ENCODE measurements around the gene BRINP2.

Gene BRINP2

DNA sequence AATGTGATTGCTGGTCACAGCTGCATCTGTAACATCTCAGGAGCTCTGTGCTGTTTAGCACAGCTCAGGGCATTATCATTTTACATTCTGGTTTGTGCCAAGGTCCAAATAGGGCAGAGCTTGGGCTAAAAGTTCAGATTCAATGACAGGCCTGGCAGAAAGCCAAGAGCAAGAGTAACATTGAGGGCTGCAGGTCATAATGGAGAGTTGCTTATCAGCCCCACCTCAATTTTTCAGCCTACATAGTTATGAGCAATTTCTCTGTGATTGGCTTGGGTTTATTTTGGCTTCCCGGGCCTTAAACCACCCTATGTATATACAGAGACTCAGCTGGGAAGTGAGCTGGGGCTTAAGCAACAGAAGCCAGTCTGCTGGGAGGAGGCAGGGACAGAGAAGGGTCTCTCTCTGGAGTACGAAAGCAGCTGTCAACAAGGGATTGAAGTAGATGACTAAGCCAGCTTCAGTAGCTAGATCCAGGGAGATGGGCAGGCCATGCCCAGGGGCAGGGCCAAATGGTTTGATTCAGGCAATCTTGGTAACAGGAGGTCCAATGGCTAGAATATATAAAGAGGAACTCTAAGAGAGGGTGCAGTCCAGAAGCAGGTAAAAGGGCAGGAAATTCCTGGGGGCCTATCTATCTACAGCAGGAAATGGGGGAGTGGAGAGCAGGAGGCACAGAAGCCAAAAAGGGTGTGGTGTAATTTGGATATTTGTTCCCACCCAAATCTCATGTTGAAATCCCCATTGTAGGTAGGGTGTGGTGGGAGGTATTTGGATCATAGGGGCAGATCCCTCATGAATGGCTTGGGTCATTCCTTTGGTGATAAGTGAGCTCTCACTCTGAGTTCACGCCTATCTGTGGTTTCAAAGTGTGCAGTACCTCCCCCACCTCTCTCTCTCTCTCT lies 49.0 kb downstream of the BRINP2 start:
- no peak for DNase-seq (ENCODE audit: low spot score)

DNA sequence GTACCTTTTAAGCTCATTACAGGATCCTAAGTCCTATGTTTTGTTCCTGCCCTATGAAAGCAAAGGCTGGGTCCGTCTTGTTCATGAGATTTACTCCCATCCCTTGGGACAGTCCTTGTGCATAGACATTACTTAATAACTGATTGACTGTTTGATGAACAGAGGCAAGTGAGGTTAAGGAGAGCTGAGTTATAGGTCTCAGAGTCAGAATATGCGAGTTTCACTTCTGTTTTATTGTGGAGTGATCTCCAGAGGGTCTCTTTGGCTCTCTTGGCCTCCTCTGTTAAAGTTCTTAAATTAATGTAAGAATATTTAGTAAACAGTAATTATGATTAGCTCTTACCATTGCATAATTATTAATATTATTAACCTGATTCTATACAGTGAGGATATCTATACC lies 52.6 kb downstream of the BRINP2 start:
- DNase-seq (ENCODE audit: low spot score) = peak; percentile 4

GRCh38 chr1:177227978-177228692 lies 57.4 kb downstream of the BRINP2 start:
- no peak for DNase-seq (ENCODE audit: low spot score)

DNA sequence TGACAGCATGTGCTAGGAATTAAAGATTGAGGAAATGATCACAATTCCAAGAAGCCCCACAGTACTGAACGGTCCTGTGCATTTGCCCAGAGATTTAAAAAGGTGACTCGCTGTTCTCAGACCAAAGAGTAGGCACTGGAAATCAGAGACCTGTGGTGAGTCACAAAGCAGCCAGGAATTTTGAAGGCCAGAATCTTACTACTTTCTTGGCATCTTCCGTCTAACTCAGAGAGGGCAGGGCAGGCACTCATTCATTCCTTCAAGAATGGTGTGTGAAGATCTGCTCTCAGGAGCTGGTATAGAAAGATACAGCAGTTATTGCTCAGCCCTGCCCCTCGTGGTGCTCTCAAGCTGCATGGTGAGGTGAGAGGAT lies 57.9 kb downstream of the BRINP2 start:
- DNase-seq (ENCODE audit: low spot score) = no peak

DNA sequence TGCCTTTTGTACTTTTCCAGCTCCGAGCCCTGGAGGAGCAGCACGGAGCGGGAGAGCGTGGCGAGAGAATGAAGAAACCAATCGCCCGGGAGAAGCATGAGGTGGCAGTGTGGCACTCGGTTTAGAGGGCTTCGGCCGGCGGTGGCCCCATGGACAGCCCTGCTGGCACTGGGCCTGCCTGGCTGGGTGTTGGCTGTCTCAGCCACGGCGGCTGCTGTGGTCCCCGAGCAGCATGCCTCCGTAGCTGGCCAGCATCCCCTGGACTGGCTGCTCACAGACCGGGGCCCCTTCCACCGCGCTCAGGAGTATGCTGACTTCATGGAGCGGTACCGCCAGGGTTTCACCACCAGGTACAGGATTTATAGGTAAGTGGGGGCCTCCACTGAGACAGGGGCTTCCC lies 59.0 kb downstream of the BRINP2 start:
- no peak for DNase-seq (ENCODE audit: low spot score)

DNA sequence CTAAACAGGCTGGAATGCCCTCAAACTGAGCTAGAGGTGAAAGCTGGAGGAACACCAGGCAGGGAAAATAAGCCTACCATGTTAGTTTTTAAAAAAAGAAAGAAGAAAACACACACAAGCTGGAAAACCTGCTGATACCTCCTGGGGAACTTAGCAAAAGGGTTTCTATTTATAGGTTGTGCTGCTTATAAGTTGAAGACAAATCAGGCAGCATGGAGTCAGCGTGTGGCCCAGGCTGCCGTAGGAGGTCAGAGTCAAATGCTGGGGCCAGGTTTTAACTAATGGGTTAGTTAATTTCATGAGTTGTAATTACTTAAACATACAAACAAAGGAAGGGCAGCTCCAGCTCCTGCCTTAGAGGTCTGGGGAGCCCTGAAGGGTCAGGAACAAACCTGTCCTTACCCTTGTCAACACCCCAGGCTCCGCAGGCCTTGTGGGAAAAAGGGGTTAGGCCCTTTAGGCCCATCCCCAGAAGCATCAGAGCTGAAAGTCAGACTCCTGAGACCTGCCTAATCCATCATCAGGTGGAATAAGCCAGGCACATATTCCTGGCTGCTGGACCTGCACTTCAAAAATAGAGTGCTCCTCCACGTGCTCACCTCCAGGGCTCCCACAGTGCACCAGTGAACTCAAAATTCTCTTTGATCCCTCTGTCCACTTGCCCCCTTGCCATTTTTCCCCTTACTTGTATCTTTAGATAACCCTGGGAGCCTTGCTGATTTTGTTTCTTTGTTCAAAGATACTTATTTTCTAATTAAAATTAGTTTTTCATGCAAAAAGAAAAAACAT lies 59.7 kb downstream of the BRINP2 start:
- no peak for DNase-seq (ENCODE audit: low spot score)

- DNase-seq (ENCODE audit: low spot score) = no peak
Observed at GRCh38 chr1:177235350-177235749, 64.6 kb downstream of the BRINP2 start.

DNA sequence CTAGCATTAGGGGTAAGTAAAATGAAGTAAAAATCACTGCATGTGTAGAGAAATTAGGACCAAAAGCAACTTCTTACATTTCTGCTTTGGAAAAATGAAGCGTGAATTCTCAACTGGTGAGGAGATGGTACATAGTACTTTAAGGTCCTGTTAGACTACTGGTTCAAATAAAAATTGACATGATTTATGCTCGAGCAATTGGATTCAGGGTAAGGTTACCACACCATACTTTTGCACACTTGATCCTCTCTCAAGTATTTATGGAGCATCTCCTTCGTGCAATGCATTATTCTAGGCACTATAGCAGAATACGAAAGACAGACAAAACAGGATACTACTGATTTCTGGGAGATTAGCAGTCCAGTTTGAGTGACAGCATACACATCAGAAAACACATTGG lies 66.2 kb downstream of the BRINP2 start:
- no peak for DNase-seq (ENCODE audit: low spot score)

GRCh38 chr1:177238967-177239366 lies 68.2 kb downstream of the BRINP2 start:
- DNase-seq (ENCODE audit: low spot score) = no peak

DNA sequence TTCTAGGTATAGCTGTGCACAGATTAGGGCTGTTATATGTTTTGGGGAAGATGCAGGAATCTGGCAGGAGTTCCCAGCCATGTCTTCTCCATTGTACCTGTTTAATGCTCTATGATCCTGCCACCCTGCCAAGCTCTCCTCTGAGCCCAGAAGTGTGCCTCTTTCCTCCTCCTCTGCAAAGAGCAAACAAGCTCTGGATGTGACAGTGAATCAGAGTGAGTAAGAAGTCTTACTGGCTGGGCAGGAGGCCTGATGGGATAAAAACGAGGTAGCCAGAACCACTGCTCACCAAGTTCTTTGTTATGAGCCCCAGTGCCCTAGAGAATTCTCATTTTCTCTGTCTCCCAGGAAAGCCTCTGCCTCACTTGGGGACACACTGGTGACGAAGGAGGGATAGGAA lies 69.0 kb downstream of the BRINP2 start:
- DNase-seq (ENCODE audit: low spot score) = no peak

DNA sequence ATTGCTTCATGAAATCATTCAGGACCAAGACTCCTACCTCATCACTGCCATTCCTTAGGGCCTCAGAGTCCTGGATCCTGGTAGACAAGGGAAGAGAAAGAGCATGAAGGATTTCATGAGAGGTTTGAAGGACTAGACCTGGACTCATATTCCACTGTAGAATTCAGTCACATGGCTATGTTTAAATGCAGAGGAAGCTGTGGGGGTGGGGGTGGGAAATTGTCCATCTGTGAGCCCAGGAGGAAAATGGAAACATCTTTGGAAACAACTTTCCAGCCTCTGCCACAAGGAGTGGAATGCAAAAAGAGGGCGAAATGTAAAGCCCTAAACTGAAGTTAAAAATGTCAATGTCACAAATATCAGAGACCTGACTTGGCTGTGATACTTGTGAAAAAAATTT lies 73.0 kb downstream of the BRINP2 start:
- DNase-seq (ENCODE audit: low spot score) = no peak

- DNase-seq (ENCODE audit: low spot score) = no peak
Observed at GRCh38 chr1:177246710-177247580, 76.2 kb downstream of the BRINP2 start.

DNA sequence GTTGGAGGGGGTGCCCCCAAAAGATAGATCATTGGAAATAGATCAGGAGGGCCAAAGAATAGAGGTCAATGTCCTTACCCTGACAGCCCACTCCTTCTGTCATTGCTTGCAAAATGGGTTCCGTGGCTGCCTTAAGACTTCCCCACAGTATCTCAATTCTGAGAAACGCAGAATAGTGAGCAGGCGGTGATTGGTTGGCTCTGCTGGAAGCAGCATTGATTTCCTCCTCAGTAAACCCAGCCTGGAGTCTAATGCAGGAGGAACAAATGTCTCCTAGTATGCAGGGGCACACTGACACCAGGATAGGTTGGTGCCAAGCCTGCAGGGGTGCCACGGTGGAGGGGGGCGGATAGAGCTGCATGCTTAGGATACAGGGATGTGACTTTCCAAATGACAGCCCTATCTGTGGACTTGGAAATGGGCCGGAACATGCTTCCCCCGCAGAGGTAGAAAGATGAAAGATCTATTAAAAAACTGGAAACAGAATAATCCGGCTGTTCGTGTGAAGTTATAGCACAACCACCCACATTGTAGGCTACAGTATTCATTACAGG lies 76.9 kb downstream of the BRINP2 start:
- no peak for DNase-seq (ENCODE audit: low spot score)

DNA sequence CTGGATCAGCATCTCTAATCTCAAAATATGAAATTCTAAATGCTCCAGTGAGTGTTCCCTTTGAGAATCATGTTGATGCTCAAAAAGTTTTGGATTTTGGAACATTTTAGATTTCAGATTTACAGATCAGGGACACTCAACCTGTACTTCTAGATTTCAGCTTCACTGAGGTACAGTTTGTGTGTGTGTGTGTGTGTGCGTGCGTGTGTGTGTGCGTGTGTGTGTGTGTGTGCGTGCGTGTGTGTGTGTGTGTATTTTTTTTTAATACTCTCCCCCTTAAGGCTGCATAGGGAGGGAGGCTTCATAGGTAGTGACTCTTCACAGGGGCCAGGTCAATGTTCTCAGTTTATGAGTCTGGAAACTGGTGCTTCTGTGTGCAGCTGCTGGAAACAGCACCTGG lies 77.5 kb downstream of the BRINP2 start:
- no peak for DNase-seq (ENCODE audit: low spot score)

DNA sequence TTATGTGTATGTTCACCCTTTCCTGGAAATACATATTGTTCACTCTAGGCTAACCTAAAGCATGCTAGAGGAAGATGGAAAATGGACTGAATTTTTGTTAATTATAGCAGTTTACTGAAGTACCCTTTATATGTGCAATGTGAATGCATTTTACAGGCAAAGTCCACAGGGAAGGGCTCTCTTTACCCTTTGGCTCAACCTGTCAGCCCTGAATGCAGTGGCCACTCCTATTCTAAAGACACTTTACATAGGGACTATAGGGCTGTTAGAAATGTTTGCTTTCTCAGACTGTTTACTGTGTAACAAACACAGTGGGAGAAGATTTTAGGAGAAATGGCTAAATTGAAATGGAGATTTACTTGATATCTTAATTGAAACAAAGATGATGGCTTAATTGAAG lies 78.5 kb downstream of the BRINP2 start:
- DNase-seq (ENCODE audit: low spot score) = no peak

GRCh38 chr1:177252877-177253276 lies 82.1 kb downstream of the BRINP2 start:
- no peak for DNase-seq (ENCODE audit: low spot score)

DNA sequence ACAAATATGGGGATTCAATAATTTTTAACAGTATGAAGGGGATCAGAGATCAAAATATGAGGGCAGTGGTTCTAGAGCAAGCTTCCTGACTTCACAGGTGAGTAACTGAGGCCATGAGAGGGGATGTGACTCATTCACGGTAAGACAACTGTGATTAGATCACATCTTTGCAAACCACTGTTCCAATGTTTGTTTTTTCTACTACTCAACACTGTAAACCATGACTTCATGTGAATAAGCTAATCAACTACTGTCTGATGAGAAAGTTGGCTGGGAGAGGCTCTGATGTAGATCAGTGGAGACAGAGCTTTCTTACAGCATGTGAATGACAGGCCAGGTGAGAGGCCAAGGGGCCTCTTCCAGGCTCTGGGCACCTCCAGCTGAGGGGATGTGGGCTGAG lies 84.7 kb downstream of the BRINP2 start:
- no peak for DNase-seq (ENCODE audit: low spot score)

DNA sequence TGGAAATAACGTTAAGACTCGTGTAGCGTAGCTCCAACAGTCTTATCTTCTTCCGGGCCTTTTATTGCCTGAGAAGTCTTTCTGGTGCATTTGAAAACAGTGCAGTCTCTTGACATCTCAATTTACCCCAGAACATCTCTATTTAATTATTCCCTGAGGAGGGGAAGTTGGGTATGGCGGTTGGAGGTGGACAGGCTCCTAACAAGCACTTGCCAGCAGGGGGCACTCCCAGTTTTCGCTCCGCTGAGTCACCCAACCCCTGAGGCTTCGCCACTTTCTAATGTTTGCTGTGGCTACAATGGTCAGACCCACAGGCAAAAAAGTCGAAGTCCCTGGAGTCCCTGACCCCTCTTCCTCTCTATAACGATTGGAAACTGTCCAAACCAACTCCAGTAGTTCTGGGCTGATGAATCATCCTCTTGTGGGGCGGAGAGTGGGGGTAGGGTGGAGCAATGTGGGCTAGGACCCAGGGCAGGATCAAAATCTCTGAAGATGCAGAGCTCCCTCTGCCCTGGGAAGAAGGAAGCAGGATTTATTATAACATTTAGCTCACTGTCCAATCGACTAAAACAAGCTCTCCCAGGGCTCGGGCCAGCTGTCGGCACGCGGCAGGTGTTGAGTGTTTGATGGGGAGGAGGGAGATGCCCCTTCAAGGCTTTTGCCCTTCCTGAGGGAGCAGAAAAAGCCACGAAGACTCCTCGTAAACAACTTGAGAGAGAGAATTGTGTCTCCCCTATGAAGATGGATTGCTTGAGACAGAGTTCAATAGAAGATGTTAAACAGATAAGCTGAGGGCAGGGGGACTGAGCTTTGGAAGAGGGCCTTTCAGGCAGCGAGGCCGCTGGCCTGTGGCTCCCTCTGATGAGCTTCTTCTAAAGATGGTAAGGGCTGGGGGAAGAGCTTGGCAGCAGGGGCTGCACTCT lies 85.7 kb downstream of the BRINP2 start:
- DNase-seq (ENCODE audit: low spot score) = peak; percentile 18

GRCh38 chr1:177257128-177257527 lies 86.4 kb downstream of the BRINP2 start:
- no peak for DNase-seq (ENCODE audit: low spot score)

DNA sequence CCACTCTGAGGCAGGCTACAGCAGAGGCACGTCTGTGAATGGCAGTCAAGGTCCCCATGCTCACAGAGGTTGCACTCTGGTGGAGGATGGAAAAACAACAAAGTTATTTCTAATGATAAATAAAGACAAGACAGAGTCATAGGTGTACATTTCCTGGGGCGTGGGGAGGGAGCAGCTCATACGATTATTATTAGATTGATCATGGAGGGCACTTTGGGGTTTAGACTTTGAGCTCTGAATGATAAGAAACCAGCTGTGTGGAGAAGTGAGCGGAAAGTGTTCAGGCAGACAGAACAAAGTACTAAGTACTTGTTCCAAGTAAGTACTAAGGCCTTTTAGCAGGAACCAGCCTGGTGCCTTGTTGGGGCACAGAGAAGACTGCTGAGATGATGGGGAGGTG lies 86.8 kb downstream of the BRINP2 start:
- DNase-seq (ENCODE audit: low spot score) = no peak
